Sigmoid colon (tissue), 4 donors: Measurements from ENCODE around the gene TPCN1.

Experiments used
- EP300 ChIP-seq, 4 donors: sonication (generic); formaldehyde crosslinking; IDR thresholded peaks; one replicate each; pipeline ENCODE4 v1.6.1; 2017; ENCODE audit warnings: antibody characterized with exemption in 4 of 4
- POLR2A ChIP-seq, 2 donors: fragments of 450-650 bp; IDR thresholded peaks; one replicate each; pipeline ENCODE4 v1.6.1; 2016; ENCODE audit warnings: antibody characterized with exemption in 2 of 2, mild to moderate bottlenecking in 2 of 2, moderate library complexity in 2 of 2
- TF ChIP-seq, protein P1 (sequence below), 4 experiments: fragments of 450-650 bp in 3 of 4; fragments of 200-600 bp in 1 of 4; IDR thresholded peaks; one replicate each; pipeline ENCODE4 v1.5.1; 2016 to 2019; ENCODE audit warnings: antibody characterized with exemption in 4 of 4, mild to moderate bottlenecking in 3 of 4, moderate library complexity in 2 of 4

DNA sequence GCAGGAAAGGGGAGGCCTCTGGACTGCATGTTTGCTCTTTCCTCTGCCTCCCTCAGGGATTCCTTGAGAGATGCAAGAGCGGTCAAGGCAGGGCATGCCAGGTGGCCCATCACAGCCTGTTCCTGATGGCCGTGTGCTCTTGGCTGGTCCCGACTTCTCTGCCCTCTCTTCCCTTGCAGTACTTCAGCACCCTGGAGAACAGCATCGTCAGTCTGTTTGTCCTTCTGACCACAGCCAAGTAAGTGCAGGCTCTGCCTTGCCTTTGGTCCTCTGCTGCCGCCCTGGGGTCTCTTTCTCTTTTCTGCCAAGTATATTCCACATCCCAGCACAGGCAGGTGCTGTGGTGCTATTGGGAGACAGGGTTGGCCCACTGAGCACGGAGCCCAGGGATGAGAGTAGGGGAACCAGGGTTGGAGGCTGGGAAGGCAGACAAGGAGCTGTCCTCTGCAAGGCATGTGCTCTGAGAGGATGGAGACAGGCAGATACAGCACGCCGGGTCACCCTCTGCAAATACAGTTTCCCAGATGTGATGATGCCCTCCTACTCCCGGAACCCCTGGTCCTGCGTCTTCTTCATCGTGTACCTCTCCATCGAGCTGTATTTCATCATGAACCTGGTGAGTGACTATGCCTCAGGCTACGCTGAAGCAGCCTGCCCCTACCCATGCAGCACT lies 51.9 kb downstream of the TPCN1 start:
- TF ChIP-seq, protein P1, sequence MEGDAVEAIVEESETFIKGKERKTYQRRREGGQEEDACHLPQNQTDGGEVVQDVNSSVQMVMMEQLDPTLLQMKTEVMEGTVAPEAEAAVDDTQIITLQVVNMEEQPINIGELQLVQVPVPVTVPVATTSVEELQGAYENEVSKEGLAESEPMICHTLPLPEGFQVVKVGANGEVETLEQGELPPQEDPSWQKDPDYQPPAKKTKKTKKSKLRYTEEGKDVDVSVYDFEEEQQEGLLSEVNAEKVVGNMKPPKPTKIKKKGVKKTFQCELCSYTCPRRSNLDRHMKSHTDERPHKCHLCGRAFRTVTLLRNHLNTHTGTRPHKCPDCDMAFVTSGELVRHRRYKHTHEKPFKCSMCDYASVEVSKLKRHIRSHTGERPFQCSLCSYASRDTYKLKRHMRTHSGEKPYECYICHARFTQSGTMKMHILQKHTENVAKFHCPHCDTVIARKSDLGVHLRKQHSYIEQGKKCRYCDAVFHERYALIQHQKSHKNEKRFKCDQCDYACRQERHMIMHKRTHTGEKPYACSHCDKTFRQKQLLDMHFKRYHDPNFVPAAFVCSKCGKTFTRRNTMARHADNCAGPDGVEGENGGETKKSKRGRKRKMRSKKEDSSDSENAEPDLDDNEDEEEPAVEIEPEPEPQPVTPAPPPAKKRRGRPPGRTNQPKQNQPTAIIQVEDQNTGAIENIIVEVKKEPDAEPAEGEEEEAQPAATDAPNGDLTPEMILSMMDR (IDR thresholded peaks at IDR 0.05) = no peak
- no peak for TF ChIP-seq POLR2A (IDR thresholded peaks at IDR 0.05)
- no peak for TF ChIP-seq EP300 (IDR thresholded peaks at IDR 0.05)
